ENCODE results near the gene OR51B5. TPM values are rescaled to one million over a fixed set of nuclear protein-coding genes. Genes with fewer than 3 reads are reported as not detected.
"Not testable (repeated sequence)": the region's sequence is repeated elsewhere in the genome, so short reads cannot be mapped to it uniquely, and the experiment has no call there.

Gene OR51B5
- total RNA-seq, 2 donors from 2014 or later = 0.93 to 1.8 TPM

DNA sequence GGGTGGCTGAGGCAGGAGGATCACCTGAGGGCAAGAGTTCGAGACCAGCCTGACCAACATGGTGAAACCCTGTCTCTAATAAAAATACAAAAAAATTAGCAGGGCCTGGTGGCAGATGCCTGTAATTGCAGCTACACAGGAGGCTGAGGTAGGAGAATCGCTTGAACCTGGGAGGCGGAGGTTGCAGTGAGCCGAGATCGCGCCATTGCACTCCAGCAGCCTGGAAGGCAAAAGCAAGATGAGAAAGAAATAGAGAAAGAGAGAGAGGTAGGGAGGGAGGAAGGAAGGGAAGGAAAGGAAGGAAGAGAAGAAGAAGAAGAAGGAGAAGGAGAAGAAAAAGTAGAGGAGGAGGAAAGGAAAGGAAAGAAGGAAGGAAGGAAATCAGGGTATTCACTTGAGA lies 23.0 kb upstream of the OR51B5 start:
- H3K27me3 ChIP-seq (ENCODE audit: control insufficient read depth, insufficient read depth, low read length, poor library complexity, severe bottlenecking); H3K9me3 Mint-ChIP-seq; H3K4me3 Mint-ChIP-seq; H3K4me3 ChIP-seq (ENCODE audit: low read length); H3K27ac ChIP-seq (ENCODE audit: low read depth, low read length); H3K36me3 Mint-ChIP-seq (ENCODE audit: low read depth); H3K27ac Mint-ChIP-seq; DNase-seq; H3K9ac ChIP-seq (ENCODE audit: extremely low read depth, low read length, poor library complexity, severe bottlenecking); H3K36me3 ChIP-seq (ENCODE audit: control insufficient read depth, insufficient read depth, low read length); H3K27me3 Mint-ChIP-seq (ENCODE audit: insufficient read depth); H3K9me3 ChIP-seq (ENCODE audit: control insufficient read depth, low read length); H3K4me1 ChIP-seq (ENCODE audit: control insufficient read depth, insufficient read depth, low read length): not testable (repeated sequence)
- peaks cover 33% of the 10 kb centered on the region for H3K4me1 Mint-ChIP-seq
- 81 to 86% methylated on average over 5 to 6 of the region's 6 CpGs for WGBS, 2 experiments (ENCODE audit: insufficient coverage in 1 of 2, insufficient read length in 1 of 2)
- TF ChIP-seq, protein P1, sequence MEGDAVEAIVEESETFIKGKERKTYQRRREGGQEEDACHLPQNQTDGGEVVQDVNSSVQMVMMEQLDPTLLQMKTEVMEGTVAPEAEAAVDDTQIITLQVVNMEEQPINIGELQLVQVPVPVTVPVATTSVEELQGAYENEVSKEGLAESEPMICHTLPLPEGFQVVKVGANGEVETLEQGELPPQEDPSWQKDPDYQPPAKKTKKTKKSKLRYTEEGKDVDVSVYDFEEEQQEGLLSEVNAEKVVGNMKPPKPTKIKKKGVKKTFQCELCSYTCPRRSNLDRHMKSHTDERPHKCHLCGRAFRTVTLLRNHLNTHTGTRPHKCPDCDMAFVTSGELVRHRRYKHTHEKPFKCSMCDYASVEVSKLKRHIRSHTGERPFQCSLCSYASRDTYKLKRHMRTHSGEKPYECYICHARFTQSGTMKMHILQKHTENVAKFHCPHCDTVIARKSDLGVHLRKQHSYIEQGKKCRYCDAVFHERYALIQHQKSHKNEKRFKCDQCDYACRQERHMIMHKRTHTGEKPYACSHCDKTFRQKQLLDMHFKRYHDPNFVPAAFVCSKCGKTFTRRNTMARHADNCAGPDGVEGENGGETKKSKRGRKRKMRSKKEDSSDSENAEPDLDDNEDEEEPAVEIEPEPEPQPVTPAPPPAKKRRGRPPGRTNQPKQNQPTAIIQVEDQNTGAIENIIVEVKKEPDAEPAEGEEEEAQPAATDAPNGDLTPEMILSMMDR (conservative IDR thresholded peaks at IDR 0.05) = peak; percentile 43

- H3K9me3 Mint-ChIP-seq = peaks cover 3% of the 10 kb centered on the region
- WGBS, 2 experiments (ENCODE audit: insufficient coverage in 1 of 2, insufficient read length in 1 of 2) = 86 to 100% methylated on average over 1 to 2 of the region's 2 CpGs
- H3K27me3 Mint-ChIP-seq (ENCODE audit: insufficient read depth) = no peaks in the 10 kb centered on the region
- Histone ChIP-seq H3K9me3 (ENCODE audit: control insufficient read depth, low read length) (no peaks in the 10 kb centered on the region), H3K27me3 (ENCODE audit: control insufficient read depth, insufficient read depth, low read length, poor library complexity, severe bottlenecking) (no peaks in the 10 kb centered on the region), H3K27ac (ENCODE audit: low read depth, low read length) (no peak overlapping the region), H3K4me1 (ENCODE audit: control insufficient read depth, insufficient read depth, low read length) (peaks cover 6% of the 10 kb centered on the region), H3K36me3 (ENCODE audit: control insufficient read depth, insufficient read depth, low read length) (no peaks in the 10 kb centered on the region), H3K9ac (ENCODE audit: extremely low read depth, low read length, poor library complexity, severe bottlenecking) (no peak overlapping the region), H3K4me3 (ENCODE audit: low read length) (no peak overlapping the region)
- H3K36me3 Mint-ChIP-seq (ENCODE audit: low read depth) = no peaks in the 10 kb centered on the region
- DNase-seq = no peak
- no peak overlapping the region for H3K27ac Mint-ChIP-seq
- TF ChIP-seq, protein P1 (conservative IDR thresholded peaks at IDR 0.05) = no peak
- H3K4me1 Mint-ChIP-seq = peaks cover 28% of the 10 kb centered on the region
- no peak overlapping the region for H3K4me3 Mint-ChIP-seq
Measured at GRCh38 chr11:5364214-5364613, 20.9 kb upstream of the OR51B5 start.

GRCh38 chr11:5363679-5364078 lies 20.4 kb upstream of the OR51B5 start:
- peaks cover 3% of the 10 kb centered on the region for H3K9me3 Mint-ChIP-seq
- no peak overlapping the region for H3K4me3 Mint-ChIP-seq
- Histone ChIP-seq H3K9ac (ENCODE audit: extremely low read depth, low read length, poor library complexity, severe bottlenecking) (no peak overlapping the region), H3K9me3 (ENCODE audit: control insufficient read depth, low read length) (no peaks in the 10 kb centered on the region), H3K36me3 (ENCODE audit: control insufficient read depth, insufficient read depth, low read length) (no peaks in the 10 kb centered on the region), H3K4me1 (ENCODE audit: control insufficient read depth, insufficient read depth, low read length) (peaks cover 3% of the 10 kb centered on the region), H3K27me3 (ENCODE audit: control insufficient read depth, insufficient read depth, low read length, poor library complexity, severe bottlenecking) (no peaks in the 10 kb centered on the region), H3K4me3 (ENCODE audit: low read length) (no peak overlapping the region), H3K27ac (ENCODE audit: low read depth, low read length) (no peak overlapping the region)
- H3K27ac Mint-ChIP-seq = no peak overlapping the region
- DNase-seq = no peak
- no peaks in the 10 kb centered on the region for H3K27me3 Mint-ChIP-seq (ENCODE audit: insufficient read depth)
- 90 to 100% methylated on average over 1 of the region's 1 CpG for WGBS, 2 experiments (ENCODE audit: insufficient coverage in 1 of 2, insufficient read length in 1 of 2)
- peaks cover 26% of the 10 kb centered on the region for H3K4me1 Mint-ChIP-seq
- TF ChIP-seq, protein P1 (conservative IDR thresholded peaks at IDR 0.05) = no peak
- H3K36me3 Mint-ChIP-seq (ENCODE audit: low read depth) = no peaks in the 10 kb centered on the region
